ENCODE measurements around the gene MYO1D.

GRCh38 chr17:32551186-32551955 is 325.6 kb downstream of the MYO1D start:
- TF ChIP-seq POLR2A (IDR thresholded peaks at IDR 0.05) (no peak), EP300 (IDR thresholded peaks at IDR 0.05) (no peak)
- TF ChIP-seq, protein P1, sequence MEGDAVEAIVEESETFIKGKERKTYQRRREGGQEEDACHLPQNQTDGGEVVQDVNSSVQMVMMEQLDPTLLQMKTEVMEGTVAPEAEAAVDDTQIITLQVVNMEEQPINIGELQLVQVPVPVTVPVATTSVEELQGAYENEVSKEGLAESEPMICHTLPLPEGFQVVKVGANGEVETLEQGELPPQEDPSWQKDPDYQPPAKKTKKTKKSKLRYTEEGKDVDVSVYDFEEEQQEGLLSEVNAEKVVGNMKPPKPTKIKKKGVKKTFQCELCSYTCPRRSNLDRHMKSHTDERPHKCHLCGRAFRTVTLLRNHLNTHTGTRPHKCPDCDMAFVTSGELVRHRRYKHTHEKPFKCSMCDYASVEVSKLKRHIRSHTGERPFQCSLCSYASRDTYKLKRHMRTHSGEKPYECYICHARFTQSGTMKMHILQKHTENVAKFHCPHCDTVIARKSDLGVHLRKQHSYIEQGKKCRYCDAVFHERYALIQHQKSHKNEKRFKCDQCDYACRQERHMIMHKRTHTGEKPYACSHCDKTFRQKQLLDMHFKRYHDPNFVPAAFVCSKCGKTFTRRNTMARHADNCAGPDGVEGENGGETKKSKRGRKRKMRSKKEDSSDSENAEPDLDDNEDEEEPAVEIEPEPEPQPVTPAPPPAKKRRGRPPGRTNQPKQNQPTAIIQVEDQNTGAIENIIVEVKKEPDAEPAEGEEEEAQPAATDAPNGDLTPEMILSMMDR (IDR thresholded peaks at IDR 0.05), result no peak
